Measurements from ENCODE around the gene LAYN. TPM values are rescaled to one million over a fixed set of nuclear protein-coding genes. Genes with fewer than 3 reads are reported as not detected.

LAYN gene
- 10 to 100 TPM in 3 of 4 donors, 1 to 10 TPM in 1; 8.2 to 47.8 (median 37.2) TPM for total RNA-seq

- Histone ChIP-seq H3K27me3 (peaks cover 34% of the 10 kb centered on the region), H3K27ac (peak within 1 kb of the TSS in 3 of 4 donors; percentile 71 to 80 (median 75)), H3K9me3 (no peaks in the 10 kb centered on the region), H3K4me3 (peak within 1 kb of the TSS; percentile 46 to 66), H3K4me1 (peaks cover 0 to 32% (median 6%) of the 10 kb centered on the region in 3 donors), H3K36me3 (peaks cover 0 to 3% of the 10 kb centered on the region in 2 donors)
- TF ChIP-seq POLR2AphosphoS5 (IDR thresholded peaks at IDR 0.05) (peak; percentile 34), EP300 (IDR thresholded peaks at IDR 0.05) (no peak), CTCF (IDR thresholded peaks at IDR 0.05) (peak in 1 of 4 experiments; percentile 4), POLR2A (IDR thresholded peaks at IDR 0.05) (no peak)
- 3 to 40% methylated on average over 4 to 7 of the region's 70 CpGs for WGBS, 2 donors (ENCODE audit: low coverage in 1 of 2)
- peak; percentile 68 for ATAC-seq
Observed at GRCh38 chr11:111540114-111540936, at the start of gene LAYN. Gene LAYN, plus strand, starts transcription at chr11:111540720. Its CDS starts 124 bp downstream, at chr11:111540844.

GRCh38 chr11:111494040-111494439, 46.5 kb upstream of the LAYN start:
- Histone ChIP-seq H3K27ac (no peak overlapping the region), H3K9me3 (peaks cover 0 to 3% (median 0%) of the 10 kb centered on the region in 3 donors), H3K4me3 (no peak overlapping the region), H3K36me3 (no peaks in the 10 kb centered on the region), H3K4me1 (no peaks in the 10 kb centered on the region), H3K27me3 (peaks cover 3% of the 10 kb centered on the region)
- TF ChIP-seq POLR2AphosphoS5 (IDR thresholded peaks at IDR 0.05), result no peak
- TF ChIP-seq CTCF (IDR thresholded peaks at IDR 0.05), result no peak
- no peak for TF ChIP-seq POLR2A (IDR thresholded peaks at IDR 0.05)
- no peak for TF ChIP-seq EP300 (IDR thresholded peaks at IDR 0.05)
- no peak for ATAC-seq
- 55% methylated on average over 1 of the region's 1 CpG; no CpG with 5 or more reads in 1 of the 2 donors for WGBS, 2 donors (ENCODE audit: low coverage in 1 of 2)

- no peaks in the 10 kb centered on the region for H3K36me3 ChIP-seq
- H3K27ac ChIP-seq, result no peak overlapping the region
- no peaks in the 10 kb centered on the region for H3K27me3 ChIP-seq
- no peak for ATAC-seq
- TF ChIP-seq POLR2A (IDR thresholded peaks at IDR 0.05), result no peak
- no peak for TF ChIP-seq CTCF (IDR thresholded peaks at IDR 0.05)
- no peak for TF ChIP-seq POLR2AphosphoS5 (IDR thresholded peaks at IDR 0.05)
- no peak for TF ChIP-seq EP300 (IDR thresholded peaks at IDR 0.05)
- 73 to 79% methylated on average over 2 to 5 of the region's 5 CpGs for WGBS, 2 donors (ENCODE audit: low coverage in 1 of 2)
- H3K4me3 ChIP-seq, result no peak overlapping the region
- no peaks in the 10 kb centered on the region for H3K4me1 ChIP-seq
- H3K9me3 ChIP-seq, result no peaks in the 10 kb centered on the region
Observed at GRCh38 chr11:111499483-111499882, 41.0 kb upstream of the LAYN start.

- H3K27me3 ChIP-seq, result no peaks in the 10 kb centered on the region
- H3K9me3 ChIP-seq, result no peaks in the 10 kb centered on the region
- H3K36me3 ChIP-seq, result no peaks in the 10 kb centered on the region
- 69 to 70% methylated on average over 1 of the region's 1 CpG for WGBS, 2 donors (ENCODE audit: low coverage in 1 of 2)
- ATAC-seq, result no peak
- H3K4me1 ChIP-seq, result no peaks in the 10 kb centered on the region
- no peak overlapping the region for H3K4me3 ChIP-seq
- H3K27ac ChIP-seq, result no peak overlapping the region
- no peak for TF ChIP-seq POLR2AphosphoS5 (IDR thresholded peaks at IDR 0.05)
- TF ChIP-seq EP300 (IDR thresholded peaks at IDR 0.05), result no peak
- TF ChIP-seq CTCF (IDR thresholded peaks at IDR 0.05), result no peak
- TF ChIP-seq POLR2A (IDR thresholded peaks at IDR 0.05), result no peak
Observed at GRCh38 chr11:111500481-111500880, 40.0 kb upstream of the LAYN start.

GRCh38 chr11:111502611-111503010, 37.9 kb upstream of the LAYN start:
- Histone ChIP-seq H3K4me1 (no peaks in the 10 kb centered on the region), H3K27me3 (no peaks in the 10 kb centered on the region), H3K9me3 (no peaks in the 10 kb centered on the region), H3K27ac (no peak overlapping the region), H3K4me3 (no peak overlapping the region), H3K36me3 (no peaks in the 10 kb centered on the region)
- ATAC-seq, result no peak
- TF ChIP-seq CTCF (IDR thresholded peaks at IDR 0.05) (no peak), POLR2AphosphoS5 (IDR thresholded peaks at IDR 0.05) (no peak)
- 70 to 74% methylated on average over 1 of the region's 1 CpG for WGBS, 2 donors (ENCODE audit: low coverage in 1 of 2)

Data from gastroesophageal sphincter (tissue), 4 donors.